Activated T-cell treated with anti-CD3 and anti-CD28 coated beads, Interleukin-2, amount 50 U/mL, for 1 hour (primary cell): Measurements from ENCODE around the gene PRKCQ.

ENCODE experiments used
- DNase-seq: peaks from one replicate; pipeline ENCODE4 v3.0.0-alpha.2; 2020

Gene PRKCQ

GRCh38 chr10:6564367-6564766, 15.7 kb downstream of the PRKCQ start:
- DNase-seq: no peak

- no peak for DNase-seq
Observed at GRCh38 chr10:6563731-6564130, 16.3 kb downstream of the PRKCQ start.

- DNase-seq: no peak
Observed at GRCh38 chr10:6563075-6563474, 17.0 kb downstream of the PRKCQ start.

- no peak for DNase-seq
Observed at GRCh38 chr10:6562221-6562620, 17.9 kb downstream of the PRKCQ start.

GRCh38 chr10:6561552-6561951, 18.5 kb downstream of the PRKCQ start:
- DNase-seq: no peak

GRCh38 chr10:6558759-6559461, 21.2 kb downstream of the PRKCQ start:
- DNase-seq: no peak

GRCh38 chr10:6558272-6558671, 21.8 kb downstream of the PRKCQ start:
- no peak for DNase-seq

- DNase-seq: no peak
Observed at GRCh38 chr10:6553937-6554336, 26.1 kb downstream of the PRKCQ start.

- peak; percentile 63 for DNase-seq
Observed at GRCh38 chr10:6543431-6544005, 36.6 kb downstream of the PRKCQ start.

- peak; percentile 60 for DNase-seq
Observed at GRCh38 chr10:6542999-6543430, 37.1 kb downstream of the PRKCQ start.

GRCh38 chr10:6539833-6540232, 40.2 kb downstream of the PRKCQ start:
- DNase-seq: no peak

GRCh38 chr10:6537770-6538169, 42.3 kb downstream of the PRKCQ start:
- DNase-seq: no peak

- DNase-seq: no peak
Observed at GRCh38 chr10:6536102-6536501, 44.0 kb downstream of the PRKCQ start.

GRCh38 chr10:6535156-6535764, 44.8 kb downstream of the PRKCQ start:
- no peak for DNase-seq

GRCh38 chr10:6532321-6532720, 47.8 kb downstream of the PRKCQ start:
- no peak for DNase-seq

- no peak for DNase-seq
Observed at GRCh38 chr10:6530966-6531365, 49.1 kb downstream of the PRKCQ start.

GRCh38 chr10:6530211-6530840, 49.8 kb downstream of the PRKCQ start:
- DNase-seq: peak; percentile 74

- no peak for DNase-seq
Observed at GRCh38 chr10:6528198-6528950, 51.7 kb downstream of the PRKCQ start.

GRCh38 chr10:6525599-6526165, 54.4 kb downstream of the PRKCQ start:
- no peak for DNase-seq

GRCh38 chr10:6522230-6522629, 57.8 kb downstream of the PRKCQ start:
- no peak for DNase-seq

GRCh38 chr10:6520138-6520537, 59.9 kb downstream of the PRKCQ start:
- DNase-seq: no peak

- no peak for DNase-seq
Observed at GRCh38 chr10:6518791-6519429, 61.2 kb downstream of the PRKCQ start.
